Glomerular visceral epithelial cell (primary cell): ENCODE data around the gene C11orf16.
"Not testable (repeated sequence)": the region's sequence is repeated elsewhere in the genome, so short reads cannot be mapped to it uniquely, and the experiment has no call there.

ENCODE experiments used
- DNase-seq: peaks from one replicate; pipeline ENCODE4 v3.0.0-alpha.2; 2016; ENCODE audit errors: extremely low spot score

The C11orf16 gene

DNA sequence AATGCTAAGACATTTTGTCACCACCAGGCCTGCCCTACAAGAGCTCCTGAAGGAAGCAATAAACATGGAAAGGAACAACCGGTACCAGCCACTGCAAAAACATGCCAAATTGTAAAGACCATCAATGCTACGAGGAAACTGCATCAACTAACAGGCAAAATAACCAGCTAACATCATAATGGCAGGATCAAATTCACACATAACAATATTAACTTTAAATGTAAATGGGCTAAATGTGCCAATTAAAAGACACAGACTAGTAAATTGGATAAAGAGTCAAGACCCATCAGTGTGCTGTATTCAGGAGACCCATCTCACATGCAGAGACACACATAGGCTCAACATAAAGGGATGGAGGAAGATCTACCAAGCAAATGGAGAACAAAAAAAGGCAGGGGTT, 41.6 kb downstream of the C11orf16 start:
- DNase-seq, result not testable (repeated sequence)

DNA sequence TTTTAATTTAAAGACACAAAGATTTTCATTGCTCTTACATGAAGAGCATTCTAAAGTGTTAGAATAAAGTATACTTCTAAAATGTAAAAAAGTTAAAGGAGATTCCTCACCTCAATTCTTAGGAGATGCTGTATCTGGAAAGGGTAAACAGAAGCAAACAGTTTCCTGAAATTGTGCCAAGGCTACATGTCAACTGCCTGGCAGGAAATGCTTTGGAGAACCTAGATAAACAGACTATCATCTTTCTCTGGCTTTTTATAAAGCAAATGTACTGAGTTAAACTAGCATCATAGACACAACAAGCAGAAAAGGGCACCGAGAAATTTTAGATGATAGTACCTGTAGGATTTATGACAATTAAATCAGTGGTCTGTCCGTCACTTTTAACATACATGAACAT, 46.4 kb downstream of the C11orf16 start:
- DNase-seq, result no peak

DNA sequence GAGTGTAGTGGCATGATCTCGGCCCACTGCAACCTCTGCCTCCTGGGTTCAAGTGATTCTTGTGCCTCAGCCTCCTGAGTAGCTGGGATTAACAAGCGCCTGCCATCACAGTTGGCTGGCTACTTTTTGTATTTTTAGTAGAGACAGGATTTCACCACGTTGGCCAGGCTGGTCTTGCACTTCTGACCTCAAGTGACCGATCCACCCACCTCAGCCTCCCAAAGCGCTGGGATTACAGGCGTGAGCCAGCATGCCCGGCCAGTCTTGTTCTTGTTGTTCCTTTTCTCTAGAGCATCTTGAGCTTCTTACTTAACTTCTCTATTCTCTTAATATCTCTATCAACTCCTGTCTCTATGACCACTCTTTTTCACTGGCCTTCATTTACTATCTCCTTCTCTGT, 51.2 kb downstream of the C11orf16 start:
- DNase-seq, result not testable (repeated sequence)

DNA sequence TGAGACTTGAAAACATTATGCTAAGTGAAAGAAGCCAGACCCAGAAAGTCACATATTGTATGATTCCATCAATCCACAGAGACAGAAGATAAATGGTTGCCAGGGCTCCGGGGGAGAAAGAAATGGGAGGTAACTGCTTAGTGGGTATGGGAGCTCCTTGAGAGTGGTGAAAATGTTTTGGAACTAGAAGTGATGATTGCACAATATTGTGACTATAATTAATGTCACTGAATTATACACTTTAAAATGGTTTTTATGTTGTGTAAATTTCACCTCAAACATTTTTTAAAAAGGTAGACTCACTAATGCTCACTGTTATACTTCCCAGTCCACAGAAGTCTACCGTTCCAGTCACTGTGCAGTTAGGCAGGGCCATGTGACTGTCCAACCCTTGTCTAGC, 54.0 kb downstream of the C11orf16 start:
- DNase-seq, result no peak

DNA sequence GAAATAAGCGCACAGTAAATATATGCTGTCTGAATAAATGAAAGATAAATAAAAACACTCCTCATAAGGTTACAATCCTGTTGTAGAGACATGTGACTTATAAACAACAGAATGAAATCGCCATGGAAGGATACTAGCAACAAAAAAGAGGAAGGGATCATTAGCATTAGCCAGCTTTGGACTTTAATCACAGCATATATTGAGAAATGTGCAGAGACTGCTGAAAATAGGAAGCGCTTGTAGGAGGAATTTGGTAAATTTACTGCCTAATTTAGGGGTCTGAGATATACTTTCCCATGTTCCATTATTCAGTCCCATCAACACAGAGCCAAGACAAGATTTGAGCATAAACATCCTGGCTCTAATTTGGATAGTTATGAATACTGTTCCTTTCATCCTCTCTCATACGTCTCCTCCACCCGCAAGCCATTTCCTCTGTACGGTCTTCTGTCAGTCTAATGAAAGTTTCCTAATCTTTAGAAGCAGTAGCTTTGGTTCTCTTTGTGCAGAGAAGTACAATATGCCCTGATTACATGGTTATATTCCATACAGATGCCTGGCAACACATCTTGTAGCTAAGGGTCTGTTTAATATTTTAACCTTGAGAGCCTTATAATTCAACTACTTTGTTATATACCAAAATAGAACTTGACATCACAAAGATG, 58.9 kb downstream of the C11orf16 start:
- no peak for DNase-seq

DNA sequence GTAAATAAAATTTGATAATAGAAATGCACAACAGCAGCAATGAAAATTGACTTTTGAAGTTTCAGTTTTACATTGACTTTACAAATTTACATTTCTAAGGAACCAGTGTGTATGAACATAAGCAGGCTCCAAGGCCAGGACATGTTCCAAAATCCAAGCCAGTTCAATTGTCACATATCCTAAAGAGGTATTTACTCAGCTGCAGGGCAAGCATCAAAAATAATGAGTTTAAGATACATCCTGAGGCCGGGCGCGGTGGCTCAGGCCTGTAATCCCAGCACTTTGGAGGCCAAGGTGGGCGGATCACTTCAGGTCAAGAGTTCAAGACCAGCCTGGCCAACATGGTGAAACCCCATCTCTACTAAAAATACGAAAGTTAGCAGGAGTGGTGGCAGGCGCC, 60.8 kb downstream of the C11orf16 start:
- no peak for DNase-seq

DNA sequence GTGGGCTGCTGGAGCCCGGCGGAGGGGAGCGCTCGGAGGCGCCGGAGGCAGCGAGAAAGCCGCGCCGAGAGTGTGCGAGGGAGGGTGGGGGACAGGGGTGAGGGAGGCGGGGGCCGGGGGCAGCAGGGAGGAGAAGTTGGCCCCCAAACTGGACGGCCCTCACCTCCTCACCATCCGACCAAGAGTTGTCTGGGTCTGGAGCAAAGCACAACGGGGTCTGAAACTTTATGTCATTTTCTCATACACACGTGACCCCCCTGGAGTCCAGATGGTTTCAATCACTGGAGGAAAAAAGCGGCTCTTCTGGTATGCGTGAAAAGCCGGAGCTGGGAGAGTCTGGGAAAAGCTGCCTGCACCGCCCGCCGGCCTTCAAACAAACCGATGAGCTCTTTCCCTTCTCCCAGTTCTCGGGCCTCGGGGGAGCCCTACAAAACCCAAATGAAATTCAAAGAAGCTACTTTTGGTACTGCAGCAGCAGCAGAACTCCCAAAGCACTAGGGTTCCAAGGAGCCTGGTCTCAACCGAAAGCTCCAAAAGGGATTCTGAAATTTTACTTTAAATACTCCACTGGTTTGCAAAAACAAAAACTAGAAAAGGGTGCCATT, 61.5 kb downstream of the C11orf16 start:
- peak; percentile 78 for DNase-seq

DNA sequence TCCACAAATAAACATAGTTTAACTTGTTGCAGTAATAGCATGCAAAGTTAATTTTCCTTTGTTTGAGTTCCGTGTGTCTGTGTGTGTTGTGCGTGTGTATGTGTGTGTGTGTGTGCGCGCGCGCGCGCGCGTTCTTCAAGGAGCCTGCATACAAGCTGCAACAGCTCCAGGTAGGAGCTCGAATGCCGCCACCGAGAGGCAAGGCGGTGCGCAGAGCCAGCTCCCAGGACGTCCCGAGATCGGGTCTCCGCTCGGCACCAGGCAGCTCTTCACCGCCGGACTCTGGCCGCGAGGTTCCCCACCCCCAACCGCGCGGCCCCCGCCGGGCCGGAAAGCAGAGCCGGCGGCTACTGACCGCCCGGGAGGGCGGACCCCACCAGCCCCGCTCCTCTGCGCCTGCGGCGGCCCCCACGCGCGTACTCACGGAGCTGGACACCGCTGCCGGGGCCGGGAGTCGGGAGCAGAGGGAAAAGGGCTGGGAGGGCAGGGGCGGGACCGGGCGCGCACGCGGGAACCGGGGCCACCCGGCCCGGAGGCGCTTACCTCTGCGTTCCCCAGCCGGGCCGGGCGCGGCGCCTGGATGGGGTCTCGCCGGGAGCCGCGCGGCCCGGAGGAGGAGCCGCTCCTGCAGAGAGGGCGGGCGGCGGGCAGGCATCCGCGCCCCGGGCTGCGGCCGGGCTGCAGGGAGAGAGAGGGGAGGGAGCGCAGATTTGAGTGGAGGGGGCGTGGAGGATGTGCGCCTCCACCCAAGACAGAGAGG, 62.2 kb downstream of the C11orf16 start:
- peak; percentile 70 for DNase-seq
